Measurements from ENCODE around the gene OR2L5. TPM values are rescaled to one million over a fixed set of nuclear protein-coding genes. Genes with fewer than 3 reads are reported as not detected.
A peak's percentile ranks its signal among the peaks of the same experiment; 100 is the strongest.

The OR2L5 gene, protein sequence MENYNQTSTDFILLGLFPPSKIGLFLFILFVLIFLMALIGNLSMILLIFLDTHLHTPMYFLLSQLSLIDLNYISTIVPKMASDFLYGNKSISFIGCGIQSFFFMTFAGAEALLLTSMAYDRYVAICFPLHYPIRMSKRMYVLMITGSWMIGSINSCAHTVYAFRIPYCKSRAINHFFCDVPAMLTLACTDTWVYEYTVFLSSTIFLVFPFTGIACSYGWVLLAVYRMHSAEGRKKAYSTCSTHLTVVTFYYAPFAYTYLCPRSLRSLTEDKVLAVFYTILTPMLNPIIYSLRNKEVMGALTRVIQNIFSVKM
- not detected in 2 replicates for total RNA-seq (2012; rRNA removed)
- not detected in 2 replicates for polyA plus RNA-seq (2012; rRNA removed)
- polyA plus RNA-seq (2012; cell fraction: cytosol; rRNA removed), result not detected in 2 replicates
- polyA plus RNA-seq (2012; cell fraction: nucleus; rRNA removed; ENCODE audit: low replicate concordance), result not detected in 2 replicates
- not detected for Bru-seq, nascent RNA
- percentile 7 among the genes with signal in this experiment for BruChase-seq, experiment 1, labeled RNA remaining after a 6-hour chase
- percentile 7 among the genes with signal in this experiment for BruChase-seq, experiment 2, labeled RNA remaining after a 2-hour chase
- long read RNA-seq, result 0 reads

DNA sequence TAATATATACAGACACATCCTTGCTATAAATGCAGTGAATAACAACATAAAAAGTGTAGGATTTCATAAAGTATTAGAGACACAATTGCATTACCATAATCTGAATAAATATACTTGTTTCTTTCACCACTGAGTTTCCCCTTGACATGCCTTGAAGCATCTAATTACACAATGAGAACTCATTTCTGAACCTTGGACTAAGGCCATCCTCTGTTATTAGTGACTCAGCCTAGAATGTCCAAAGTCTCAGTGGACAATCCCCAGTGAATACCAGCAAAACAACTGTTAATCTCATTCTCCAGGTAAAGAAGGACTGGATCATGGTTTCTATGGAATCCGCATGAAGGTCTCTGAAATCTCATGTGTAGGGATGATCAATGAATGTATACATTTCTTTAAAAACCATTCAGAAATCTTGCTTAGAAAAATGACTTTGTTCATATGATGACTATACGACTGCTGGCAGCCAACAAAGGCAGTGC is at the start of gene OR2L5:
Gene OR2L5 (plus strand): TSS at position 432 of the 482 bp plus-strand sequence. CDS start 8,288 bp downstream, outside the sequence.
- Histone ChIP-seq H3K14ac (replicated peaks; ENCODE audit: low read depth, low read length) (no peak within 1 kb of the TSS), H3K9ac (ENCODE audit: low read depth, low read length) (no peak within 1 kb of the TSS), H3K79me1 (ENCODE audit: low read depth in 1 of 2, low read length in 2 of 2) (no peaks in the 10 kb centered on the region), H3K4me1 (ENCODE audit: control insufficient read depth, insufficient read depth, low read length) (no peaks in the 10 kb centered on the region), H3K27ac (ENCODE audit: insufficient read depth, low read length) (no peak within 1 kb of the TSS), H3K4me3 (ENCODE audit: insufficient read depth, low read depth, low read length) (no peak within 1 kb of the TSS), H2AK9ac (replicated peaks; ENCODE audit: low read depth, low read length, poor library complexity) (no peak within 1 kb of the TSS), H4K20me1 (ENCODE audit: insufficient read depth, low read length) (no peaks in the 10 kb centered on the region), H3K27me3 (ENCODE audit: control insufficient read depth, insufficient read depth, low read length) (no peaks in the 10 kb centered on the region), H3K23ac (ENCODE audit: low read depth, low read length) (no peak within 1 kb of the TSS), H2AFZ (replicated peaks; ENCODE audit: low read length, poor library complexity) (no peak within 1 kb of the TSS), H4K5ac (ENCODE audit: low read depth, low read length) (no peak within 1 kb of the TSS), H3K9me3 (ENCODE audit: control insufficient read depth, insufficient read depth, low read length) (peaks cover 6% of the 10 kb centered on the region), H3K9me1 (ENCODE audit: insufficient read depth, low read length) (no peaks in the 10 kb centered on the region), H2BK5ac (ENCODE audit: low read depth, low read length, poor library complexity, severe bottlenecking) (no peak within 1 kb of the TSS), H4K8ac (ENCODE audit: low read depth in 2 of 2, low read length in 2 of 2) (no peak within 1 kb of the TSS), H3K18ac (ENCODE audit: low read depth, low read length) (no peak within 1 kb of the TSS), H3K4me2 (ENCODE audit: low read depth, low read length) (no peak within 1 kb of the TSS), H2AK5ac (ENCODE audit: low read depth, low read length) (no peak within 1 kb of the TSS), H2BK120ac (ENCODE audit: low read depth, low read length) (no peak within 1 kb of the TSS), H2BK15ac (ENCODE audit: low read depth, low read length) (no peak within 1 kb of the TSS), H2BK20ac (ENCODE audit: low read depth, low read length) (no peak within 1 kb of the TSS), H3K56ac (ENCODE audit: extremely low read depth, insufficient read depth, low read length) (no peak within 1 kb of the TSS), H3K4ac (ENCODE audit: low read depth, low read length) (no peak within 1 kb of the TSS), H3K36me3 (ENCODE audit: control insufficient read depth, insufficient read depth, low read length) (no peaks in the 10 kb centered on the region), H4K91ac (ENCODE audit: insufficient read depth, low read depth, low read length) (no peak within 1 kb of the TSS)
- TF ChIP-seq, protein P1, sequence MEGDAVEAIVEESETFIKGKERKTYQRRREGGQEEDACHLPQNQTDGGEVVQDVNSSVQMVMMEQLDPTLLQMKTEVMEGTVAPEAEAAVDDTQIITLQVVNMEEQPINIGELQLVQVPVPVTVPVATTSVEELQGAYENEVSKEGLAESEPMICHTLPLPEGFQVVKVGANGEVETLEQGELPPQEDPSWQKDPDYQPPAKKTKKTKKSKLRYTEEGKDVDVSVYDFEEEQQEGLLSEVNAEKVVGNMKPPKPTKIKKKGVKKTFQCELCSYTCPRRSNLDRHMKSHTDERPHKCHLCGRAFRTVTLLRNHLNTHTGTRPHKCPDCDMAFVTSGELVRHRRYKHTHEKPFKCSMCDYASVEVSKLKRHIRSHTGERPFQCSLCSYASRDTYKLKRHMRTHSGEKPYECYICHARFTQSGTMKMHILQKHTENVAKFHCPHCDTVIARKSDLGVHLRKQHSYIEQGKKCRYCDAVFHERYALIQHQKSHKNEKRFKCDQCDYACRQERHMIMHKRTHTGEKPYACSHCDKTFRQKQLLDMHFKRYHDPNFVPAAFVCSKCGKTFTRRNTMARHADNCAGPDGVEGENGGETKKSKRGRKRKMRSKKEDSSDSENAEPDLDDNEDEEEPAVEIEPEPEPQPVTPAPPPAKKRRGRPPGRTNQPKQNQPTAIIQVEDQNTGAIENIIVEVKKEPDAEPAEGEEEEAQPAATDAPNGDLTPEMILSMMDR (conservative IDR thresholded peaks at IDR 0.05; ENCODE audit: low read depth, low read length), result no peak
- TF ChIP-seq MAZ (IDR thresholded peaks at IDR 0.05; ENCODE audit: borderline replicate concordance, low read depth, low read length) (no peak), BHLHE40 (IDR thresholded peaks at IDR 0.05; ENCODE audit: low read depth, low read length) (no peak), SMC3 (IDR thresholded peaks at IDR 0.05; ENCODE audit: low read depth, low read length) (no peak), NFE2L2 (IDR thresholded peaks at IDR 0.05; ENCODE audit: low read depth, low read length) (no peak), MAFK (IDR thresholded peaks at IDR 0.05; ENCODE audit: low read depth, low read length) (no peak), FOS (IDR thresholded peaks at IDR 0.05; ENCODE audit: low read depth, low read length) (no peak)
- ChIA-PET CTCF (no interaction called here), POLR2A (ENCODE audit: unreplicated experiment) (no interaction called here)
- in situ Hi-C loops (cut with MboI; ENCODE audit: low sequenced_read_pairs), result no loop called here
- no CpG with 5 or more reads among the region's 2 CpGs for WGBS, 2 experiments (ENCODE audit: extremely low coverage in 2 of 2, insufficient read length in 1 of 2)
- dilution Hi-C loops (cut with HindIII; ENCODE audit: low sequenced_read_pairs, unreplicated experiment), result no loop called here
- DNase-seq (no peak), ATAC-seq (ENCODE audit: low read depth) (no peak)
- intact Hi-C loops (cut with micrococcal nuclease), result no loop called here
- no TSS peak for BruUV-seq (replicated peaks)
